Natural killer cell (primary cell): Measurements from ENCODE around the gene GOLGA8S. TPM values are rescaled to one million over a fixed set of nuclear protein-coding genes. Genes with fewer than 3 reads are reported as not detected.
A peak's percentile ranks its signal among the peaks of the same experiment; 100 is the strongest.
"Not testable (repeated sequence)": the region's sequence is repeated elsewhere in the genome, so short reads cannot be mapped to it uniquely, and the experiment has no call there.

Experiments used
- ATAC-seq, 3 donors: fragments of 150-1000 bp in 2 of 3; fragments of 200-7000 bp in 1 of 3; cut with Tn5 transposase; 1 replicate in 1 of 3; 2 replicates in 2 of 3; pipeline ENCODE4 v1.10.0; 2021; ENCODE audit warnings: mild to moderate bottlenecking in 2 of 3, moderate library complexity in 2 of 3
- DNase-seq, 2 donors: peaks; one replicate each; pipeline versions ENCODE4 v3.0.0 to v3.0.0-alpha.2; 2013 to 2021; ENCODE audit warnings: mixed read lengths in 1 of 2
- H3K27ac ChIP-seq: one replicate; pipeline ENCODE4 v1.5.1; 2013; ENCODE audit warnings: mild to moderate bottlenecking, low read length
- H3K27me3 ChIP-seq: one replicate; pipeline ENCODE4 v1.6.1; 2013; ENCODE audit warnings: low read length; ENCODE audit not compliant: control insufficient read depth, insufficient read depth
- H3K36me3 ChIP-seq: one replicate; pipeline ENCODE4 v1.6.1; 2013; ENCODE audit warnings: low read length; ENCODE audit not compliant: control insufficient read depth, insufficient read depth
- H3K4me1 ChIP-seq: one replicate; pipeline ENCODE4 v1.6.1; 2013; ENCODE audit warnings: low read length; ENCODE audit not compliant: control insufficient read depth, insufficient read depth
- H3K4me3 ChIP-seq: one replicate; pipeline ENCODE4 v1.5.1; 2013; ENCODE audit warnings: low read length
- H3K9me3 ChIP-seq: one replicate; pipeline ENCODE4 v1.6.1; 2013; ENCODE audit warnings: low read length; ENCODE audit not compliant: control insufficient read depth, insufficient read depth
- H3K27ac Mint-ChIP-seq, 2 donors: one replicate each; pipeline ENCODE4 v1.8.0; 2022; ENCODE audit warnings: mild to moderate bottlenecking in 2 of 2, mixed read lengths in 2 of 2, moderate library complexity in 1 of 2
- H3K27me3 Mint-ChIP-seq, 2 donors: one replicate each; pipeline ENCODE4 v1.8.0; 2022; ENCODE audit warnings: low read depth in 2 of 2, mixed read lengths in 2 of 2
- H3K36me3 Mint-ChIP-seq: one replicate; pipeline ENCODE4 v1.8.0; 2022; ENCODE audit warnings: mixed read lengths
- H3K4me1 Mint-ChIP-seq, 2 donors: one replicate each; pipeline ENCODE4 v1.8.0; 2022; ENCODE audit warnings: mixed read lengths in 2 of 2
- H3K4me3 Mint-ChIP-seq: one replicate; pipeline ENCODE4 v1.8.0; 2022; ENCODE audit warnings: mild to moderate bottlenecking, moderate library complexity, mixed read lengths
- H3K9me3 Mint-ChIP-seq, 2 donors: one replicate each; pipeline ENCODE4 v1.8.0; 2022; ENCODE audit warnings: mixed read lengths in 2 of 2
- WGBS: methylation state at CpG from one replicate; pipeline ENCODE4 v1.1.7; 2013; ENCODE audit warnings: missing lambda C conversion rate; ENCODE audit not compliant: insufficient coverage; 5-methylcytosine and 5-hydroxymethylcytosine counted together
- intact Hi-C: fragments of 100-400 bp; cut with micrococcal nuclease; formaldehyde crosslinking; loops from one replicate; pipeline ENCODE4 v1.14.2; 2022
- total RNA-seq, 4 donors: library from RNA; stranded (reverse); fragments of 120-200 nt in 1 of 4; gene quantifications; one replicate each; pipeline versions ENCODE4 v1.2.3 to v1.2.4, GENCODE V29; 2013 to 2022

GOLGA8S gene
- total RNA-seq = 1 to 10 TPM; 2.3 to 6.0 (median 2.8) TPM
- 2.1 TPM for total RNA-seq (2013)

- H3K27me3 ChIP-seq, H3K27ac Mint-ChIP-seq, DNase-seq, H3K36me3 Mint-ChIP-seq, H3K4me3 Mint-ChIP-seq, H3K27ac ChIP-seq, H3K4me1 Mint-ChIP-seq, H3K9me3 ChIP-seq, H3K4me3 ChIP-seq, intact Hi-C loops, H3K36me3 ChIP-seq, H3K4me1 ChIP-seq, ATAC-seq, H3K9me3 Mint-ChIP-seq, H3K27me3 Mint-ChIP-seq: not testable (repeated sequence)
- no CpG with 5 or more reads among the region's 8 CpGs for WGBS
These were observed at the start of gene GOLGA8S for GRCh38 chr15:23354448-23354847. Gene GOLGA8S, plus strand, starts transcription at chr15:23354748. Its CDS starts 62 bp downstream, at chr15:23354810.

- H3K4me3 ChIP-seq, H3K27ac ChIP-seq, ATAC-seq, H3K9me3 Mint-ChIP-seq, DNase-seq, H3K9me3 ChIP-seq, H3K27me3 Mint-ChIP-seq, H3K27me3 ChIP-seq, H3K4me1 ChIP-seq, H3K36me3 ChIP-seq, intact Hi-C loops: not testable (repeated sequence)
- H3K27ac Mint-ChIP-seq = peak overlapping the region; percentile 77 to 85
- H3K4me3 Mint-ChIP-seq = peak overlapping the region; percentile 94
- WGBS = 53% methylated on average over 4 of the region's 4 CpGs
- H3K36me3 Mint-ChIP-seq = peaks cover 13% of the 10 kb centered on the region
- peaks cover 22 to 37% of the 10 kb centered on the region in 2 donors for H3K4me1 Mint-ChIP-seq
These were observed 49.7 kb upstream of the GOLGA8S start for GRCh38 chr15:23304805-23305204.

- H3K27me3 ChIP-seq, H3K9me3 ChIP-seq, ATAC-seq, H3K9me3 Mint-ChIP-seq, intact Hi-C loops, H3K4me3 Mint-ChIP-seq, H3K4me1 ChIP-seq, H3K4me3 ChIP-seq, H3K27me3 Mint-ChIP-seq, H3K27ac Mint-ChIP-seq, H3K27ac ChIP-seq, DNase-seq: not testable (repeated sequence)
- Mint-ChIP-seq H3K4me1 (peaks cover 22 to 37% of the 10 kb centered on the region in 2 donors), H3K36me3 (peaks cover 20% of the 10 kb centered on the region)
- no CpG with 5 or more reads among the region's 7 CpGs for WGBS
- H3K36me3 ChIP-seq = peaks cover 14% of the 10 kb centered on the region
These were observed 48.6 kb upstream of the GOLGA8S start for GRCh38 chr15:23305921-23306320.

- H3K27me3 Mint-ChIP-seq, H3K9me3 ChIP-seq, ATAC-seq, H3K4me1 ChIP-seq, H3K4me3 Mint-ChIP-seq, H3K27ac Mint-ChIP-seq, H3K4me3 ChIP-seq, DNase-seq, H3K27ac ChIP-seq, intact Hi-C loops, H3K9me3 Mint-ChIP-seq, H3K27me3 ChIP-seq: not testable (repeated sequence)
- peaks cover 12% of the 10 kb centered on the region for H3K36me3 ChIP-seq
- Mint-ChIP-seq H3K36me3 (peaks cover 20% of the 10 kb centered on the region), H3K4me1 (peaks cover 5 to 20% of the 10 kb centered on the region in 2 donors)
- 94% methylated on average over 8 of the region's 13 CpGs for WGBS
These were observed 43.3 kb upstream of the GOLGA8S start for GRCh38 chr15:23311233-23311632.

- H3K4me1 Mint-ChIP-seq, DNase-seq, H3K9me3 Mint-ChIP-seq, H3K4me1 ChIP-seq, H3K27me3 Mint-ChIP-seq, H3K27ac Mint-ChIP-seq, H3K4me3 ChIP-seq, H3K36me3 ChIP-seq, H3K36me3 Mint-ChIP-seq, H3K4me3 Mint-ChIP-seq, ATAC-seq, H3K9me3 ChIP-seq, H3K27me3 ChIP-seq, H3K27ac ChIP-seq, intact Hi-C loops: not testable (repeated sequence)
- WGBS = no CpG with 5 or more reads among the region's 7 CpGs
These were observed 20.5 kb upstream of the GOLGA8S start, which contains the start of gene GOLGA6L26 for GRCh38 chr15:23334096-23334495. Gene GOLGA6L26, minus strand, starts transcription at chr15:23334196. Its CDS starts 61 bp downstream, at chr15:23334135.

- no CpG with 5 or more reads among the region's 5 CpGs for WGBS
- H3K4me1 Mint-ChIP-seq, H3K9me3 Mint-ChIP-seq, H3K4me1 ChIP-seq, DNase-seq, H3K4me3 ChIP-seq, H3K27ac ChIP-seq, H3K27ac Mint-ChIP-seq, intact Hi-C loops, H3K36me3 Mint-ChIP-seq, H3K27me3 Mint-ChIP-seq, H3K9me3 ChIP-seq, ATAC-seq, H3K36me3 ChIP-seq, H3K27me3 ChIP-seq, H3K4me3 Mint-ChIP-seq: not testable (repeated sequence)
These were observed 8.1 kb downstream of the GOLGA8S start for GRCh38 chr15:23362622-23363021.

- H3K27me3 Mint-ChIP-seq, H3K4me1 ChIP-seq, H3K27me3 ChIP-seq, H3K4me3 Mint-ChIP-seq, DNase-seq, intact Hi-C loops, H3K9me3 Mint-ChIP-seq, H3K4me3 ChIP-seq, ATAC-seq, H3K36me3 Mint-ChIP-seq, H3K27ac ChIP-seq, H3K4me1 Mint-ChIP-seq, H3K27ac Mint-ChIP-seq, H3K36me3 ChIP-seq, H3K9me3 ChIP-seq: not testable (repeated sequence)
- WGBS = 82% methylated on average over 3 of the region's 9 CpGs
These were observed 9.7 kb downstream of the GOLGA8S start for GRCh38 chr15:23364261-23364660.
